Activated T-helper 2 cell treated with anti-CD3 and anti-CD28 coated beads, Interferon-gamma antibody, Interleukin-2, Interleukin-4, amounts not matched to agents 10 μg/mL and 5 μg/mL and 100 μg/mL, durations not matched to agents 14 hours and 24 hours and 36 hours (primary cell): ENCODE data around the gene SPDEF. TPM values are rescaled to one million over a fixed set of nuclear protein-coding genes. Genes with fewer than 3 reads are reported as not detected.

Experiments
- DNase-seq: peaks from one replicate; pipeline ENCODE4 v3.0.0; 2021; ENCODE audit warnings: low spot score
- H3K27ac Mint-ChIP-seq: one replicate; pipeline ENCODE4 v1.8.0; 2021; ENCODE audit warnings: mixed read lengths
- H3K27me3 Mint-ChIP-seq: one replicate; pipeline ENCODE4 v1.8.0; 2021; ENCODE audit warnings: low read depth, mixed read lengths
- H3K36me3 Mint-ChIP-seq: one replicate; pipeline ENCODE4 v1.8.0; 2021; ENCODE audit warnings: low read depth, mixed read lengths
- H3K4me1 Mint-ChIP-seq: one replicate; pipeline ENCODE4 v1.8.0; 2021; ENCODE audit warnings: low read depth, mixed read lengths
- H3K4me3 Mint-ChIP-seq: one replicate; pipeline ENCODE4 v1.8.0; 2021; ENCODE audit warnings: low read depth, mild to moderate bottlenecking, moderate library complexity, mixed read lengths
- H3K9me3 Mint-ChIP-seq: one replicate; pipeline ENCODE4 v1.8.0; 2021; ENCODE audit warnings: mixed read lengths
- intact Hi-C: fragments of 100-400 bp; cut with micrococcal nuclease; formaldehyde crosslinking; loops from one replicate; pipeline ENCODE4 v1.15.1; 2023
- total RNA-seq: library from RNA; stranded (reverse); gene quantifications from 2 replicates; pipeline ENCODE4 v1.2.3, GENCODE V29; 2022

SPDEF gene
- total RNA-seq, 1 donor from 2014 or later: 0.16 TPM

DNA sequence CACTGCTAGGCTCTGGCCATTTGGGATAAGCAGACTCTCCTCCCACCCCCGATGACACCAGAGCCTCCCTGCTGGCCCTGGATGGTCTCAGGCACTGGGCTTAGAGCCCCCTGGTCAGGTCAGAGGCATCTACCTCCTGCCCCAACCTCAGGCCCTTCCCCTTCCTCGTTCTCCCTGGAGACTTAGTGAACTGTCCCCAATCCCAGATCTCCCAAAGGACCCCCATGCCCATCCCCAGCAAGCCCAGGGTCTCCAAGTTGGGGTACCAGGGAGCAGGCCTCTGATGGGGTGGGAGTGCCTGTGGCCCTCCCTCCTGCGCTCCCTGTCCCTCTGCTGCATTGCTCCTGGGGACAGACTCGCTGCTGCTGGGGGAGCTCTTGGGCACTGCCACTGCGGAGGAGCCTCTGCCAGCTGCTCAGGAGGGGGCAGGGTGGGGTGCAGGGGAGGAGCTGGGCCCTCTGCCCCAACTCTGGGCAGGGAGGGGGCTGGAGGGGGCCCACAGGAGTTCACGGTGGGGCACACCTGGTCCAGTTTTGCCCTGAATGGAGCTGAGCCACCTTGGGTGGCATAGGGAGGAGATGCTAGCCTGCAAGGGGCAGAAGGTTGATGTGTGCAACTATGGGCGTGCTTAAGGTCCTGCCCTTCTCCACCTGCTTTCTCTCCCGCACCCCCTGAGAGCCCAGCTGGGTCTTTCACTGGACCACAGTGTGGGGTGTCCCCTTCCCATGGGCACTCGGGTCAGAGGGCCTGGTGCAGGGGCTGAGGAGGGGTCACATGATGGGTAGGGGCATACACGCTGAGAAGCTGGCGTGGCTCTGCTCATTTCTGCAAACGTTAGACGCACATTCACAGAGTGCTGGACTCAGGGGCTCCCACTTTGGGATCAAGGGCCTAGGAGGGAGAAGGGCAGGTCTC lies 40.4 kb downstream of the SPDEF start:
- Mint-ChIP-seq H3K27me3 (peaks cover 6% of the 10 kb centered on the region), H3K27ac (no peak overlapping the region), H3K9me3 (no peaks in the 10 kb centered on the region), H3K36me3 (no peaks in the 10 kb centered on the region), H3K4me3 (no peak overlapping the region), H3K4me1 (no peaks in the 10 kb centered on the region)
- intact Hi-C loops: no loop called here
- DNase-seq: no peak

DNA sequence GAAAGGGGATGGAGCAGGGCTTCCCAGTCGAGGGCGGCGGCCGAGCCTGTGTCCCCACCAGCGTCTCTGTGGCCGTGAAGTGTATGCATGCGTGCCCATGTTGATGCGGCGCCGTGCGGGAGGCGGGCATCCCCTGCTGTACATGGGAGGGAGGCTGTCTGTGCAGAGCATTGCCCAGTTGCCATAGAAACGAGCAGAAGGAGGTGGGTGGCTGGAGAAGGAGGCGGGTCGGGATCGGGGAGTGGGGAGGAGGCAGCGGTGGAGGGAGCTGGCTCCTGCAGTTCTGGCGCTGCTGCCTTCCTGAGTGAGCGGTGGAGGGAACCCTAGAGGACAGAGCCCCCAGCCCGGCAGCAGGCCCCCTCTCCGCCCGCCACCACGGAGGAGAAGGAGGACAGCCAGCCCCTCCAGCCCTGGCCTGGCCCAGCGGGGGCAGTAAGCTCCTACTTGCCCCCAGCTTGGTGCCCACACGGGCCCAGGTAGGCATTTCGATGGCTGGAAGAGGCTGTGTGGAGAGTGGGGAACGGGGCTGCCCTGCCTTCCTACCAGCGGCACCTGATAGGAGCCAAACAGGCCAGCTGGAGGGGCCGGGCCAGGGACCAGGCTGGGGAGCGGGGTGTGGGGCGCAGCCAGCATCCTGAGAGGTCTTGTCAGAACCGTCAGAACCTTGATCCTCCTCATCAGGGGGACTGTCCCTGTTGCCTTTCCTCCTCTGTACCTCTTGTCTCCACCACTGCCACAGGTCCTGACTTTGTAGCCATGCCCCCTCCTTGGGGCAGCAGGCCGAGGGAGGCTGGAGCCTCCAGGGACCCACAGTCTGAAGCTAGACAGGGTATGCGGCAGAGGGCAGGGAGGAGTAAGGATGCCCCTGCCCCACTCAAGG lies 41.3 kb downstream of the SPDEF start:
- no peak for DNase-seq
- intact Hi-C loops: no loop called here
- H3K9me3 Mint-ChIP-seq: peaks cover 8% of the 10 kb centered on the region
- H3K27ac Mint-ChIP-seq: no peak overlapping the region
- H3K27me3 Mint-ChIP-seq: peaks cover 6% of the 10 kb centered on the region
- no peak overlapping the region for H3K4me3 Mint-ChIP-seq
- no peaks in the 10 kb centered on the region for H3K4me1 Mint-ChIP-seq
- no peaks in the 10 kb centered on the region for H3K36me3 Mint-ChIP-seq

DNA sequence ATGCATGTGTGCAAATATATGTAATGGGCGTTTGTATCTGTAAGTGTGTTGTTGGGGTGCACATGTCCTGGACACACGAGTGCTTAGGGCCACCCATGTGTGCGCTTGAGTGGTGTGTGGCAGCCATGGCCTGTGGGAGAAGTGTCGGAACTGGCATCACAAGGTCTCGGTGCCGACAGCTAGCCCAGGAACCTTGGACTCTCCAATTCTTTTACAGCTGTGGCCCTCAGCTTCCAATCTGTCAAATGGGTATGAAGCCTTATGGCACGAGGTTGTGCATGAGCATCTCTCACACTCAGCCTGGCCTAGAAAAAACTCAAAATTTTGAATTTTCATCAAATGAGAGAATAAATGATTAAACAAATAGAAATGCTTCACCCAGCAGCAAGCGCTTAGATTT lies 42.0 kb downstream of the SPDEF start:
- no peak overlapping the region for H3K4me3 Mint-ChIP-seq
- H3K9me3 Mint-ChIP-seq: peaks cover 8% of the 10 kb centered on the region
- H3K4me1 Mint-ChIP-seq: no peaks in the 10 kb centered on the region
- no peaks in the 10 kb centered on the region for H3K36me3 Mint-ChIP-seq
- intact Hi-C loops: no loop called here
- H3K27me3 Mint-ChIP-seq: peaks cover 6% of the 10 kb centered on the region
- H3K27ac Mint-ChIP-seq: no peak overlapping the region
- no peak for DNase-seq

DNA sequence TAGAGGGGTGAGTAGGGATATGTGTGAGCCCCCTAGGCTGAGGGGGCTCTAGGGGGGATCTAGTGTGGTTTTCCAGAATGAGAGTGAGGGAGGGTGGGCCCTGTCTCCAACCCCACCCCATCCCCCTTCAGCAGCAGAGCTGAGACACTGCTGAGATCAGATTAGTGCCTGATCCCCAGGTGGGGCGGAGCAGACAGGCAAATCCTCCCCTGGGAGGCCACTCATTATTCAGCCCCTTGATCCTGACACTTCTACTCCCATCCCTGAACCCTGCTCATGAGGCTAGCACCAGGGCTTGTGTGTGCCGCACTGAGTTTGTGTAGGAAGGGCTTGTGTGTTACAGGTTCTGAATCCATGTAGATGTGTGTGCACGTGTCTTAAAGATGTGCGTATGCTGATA lies 42.5 kb downstream of the SPDEF start:
- H3K4me3 Mint-ChIP-seq: no peak overlapping the region
- H3K36me3 Mint-ChIP-seq: no peaks in the 10 kb centered on the region
- H3K27ac Mint-ChIP-seq: no peak overlapping the region
- no peak for DNase-seq
- peaks cover 8% of the 10 kb centered on the region for H3K9me3 Mint-ChIP-seq
- H3K27me3 Mint-ChIP-seq: peaks cover 6% of the 10 kb centered on the region
- no peaks in the 10 kb centered on the region for H3K4me1 Mint-ChIP-seq
- intact Hi-C loops: no loop called here

DNA sequence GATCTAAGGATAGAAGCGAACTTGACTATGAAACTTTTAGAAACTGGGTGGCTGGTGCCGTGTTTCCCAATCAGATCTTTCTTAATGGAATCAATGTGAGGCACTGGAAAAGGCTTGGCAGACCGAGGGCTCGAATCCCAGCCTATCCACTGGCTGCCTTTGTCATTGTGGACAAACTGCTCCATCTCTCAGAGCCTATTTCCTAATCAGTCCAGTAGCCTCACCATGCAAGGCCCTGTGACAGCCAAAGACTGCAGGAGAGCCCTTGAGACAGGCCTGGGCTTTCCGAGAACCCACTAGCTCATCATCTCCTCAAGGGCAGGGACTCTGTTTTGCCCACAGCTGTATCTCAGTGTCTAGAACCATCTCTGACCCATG lies 43.4 kb downstream of the SPDEF start:
- Mint-ChIP-seq H3K9me3 (peaks cover 8% of the 10 kb centered on the region), H3K27me3 (peaks cover 8% of the 10 kb centered on the region), H3K4me1 (no peaks in the 10 kb centered on the region), H3K36me3 (no peaks in the 10 kb centered on the region), H3K4me3 (no peak overlapping the region), H3K27ac (no peak overlapping the region)
- intact Hi-C loops: no loop called here
- no peak for DNase-seq

DNA sequence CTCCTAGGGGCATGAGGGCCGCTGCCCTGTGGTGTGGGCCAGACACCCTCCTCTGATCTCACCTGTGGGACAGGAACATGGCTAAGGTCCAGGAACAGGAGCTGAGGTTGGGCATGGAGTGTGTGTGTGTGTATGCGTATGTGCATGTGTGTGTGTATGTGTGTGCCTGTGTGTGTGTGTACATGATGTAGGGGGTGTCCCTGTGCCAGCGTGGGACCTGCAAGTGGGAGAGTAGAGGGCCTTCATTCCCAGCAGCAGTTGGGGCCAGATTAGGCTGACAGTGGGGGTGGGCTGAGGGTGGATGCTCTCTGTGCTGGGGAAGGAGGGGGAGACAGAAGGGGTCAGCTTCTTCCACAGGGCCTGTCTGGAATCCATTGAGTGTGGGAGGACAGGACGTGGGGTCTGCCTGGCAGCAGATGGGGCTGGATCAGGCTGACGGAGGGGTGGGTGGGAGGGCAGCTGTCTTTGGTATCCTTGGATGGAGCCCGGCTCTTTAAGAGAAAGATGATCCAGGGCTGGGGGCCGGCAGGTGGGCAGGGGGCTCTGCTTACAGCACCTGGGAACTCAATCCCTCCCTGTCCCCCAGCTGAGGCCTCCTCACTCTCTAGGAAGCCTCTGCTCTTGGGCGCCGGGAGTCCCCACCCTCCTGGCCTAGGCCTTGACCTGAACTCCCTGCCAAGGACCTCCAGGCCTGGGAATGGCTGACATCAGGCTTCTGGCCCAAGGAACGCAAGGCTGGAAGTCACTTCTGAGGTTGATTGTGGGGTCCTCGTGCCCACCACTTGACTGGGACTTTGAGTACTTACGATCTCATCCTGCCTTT lies 44.0 kb downstream of the SPDEF start:
- H3K9me3 Mint-ChIP-seq: peaks cover 8% of the 10 kb centered on the region
- no peak overlapping the region for H3K27ac Mint-ChIP-seq
- no peak overlapping the region for H3K4me3 Mint-ChIP-seq
- H3K4me1 Mint-ChIP-seq: no peaks in the 10 kb centered on the region
- H3K27me3 Mint-ChIP-seq: peaks cover 14% of the 10 kb centered on the region
- DNase-seq: no peak
- no peaks in the 10 kb centered on the region for H3K36me3 Mint-ChIP-seq
- intact Hi-C loops: no loop called here

DNA sequence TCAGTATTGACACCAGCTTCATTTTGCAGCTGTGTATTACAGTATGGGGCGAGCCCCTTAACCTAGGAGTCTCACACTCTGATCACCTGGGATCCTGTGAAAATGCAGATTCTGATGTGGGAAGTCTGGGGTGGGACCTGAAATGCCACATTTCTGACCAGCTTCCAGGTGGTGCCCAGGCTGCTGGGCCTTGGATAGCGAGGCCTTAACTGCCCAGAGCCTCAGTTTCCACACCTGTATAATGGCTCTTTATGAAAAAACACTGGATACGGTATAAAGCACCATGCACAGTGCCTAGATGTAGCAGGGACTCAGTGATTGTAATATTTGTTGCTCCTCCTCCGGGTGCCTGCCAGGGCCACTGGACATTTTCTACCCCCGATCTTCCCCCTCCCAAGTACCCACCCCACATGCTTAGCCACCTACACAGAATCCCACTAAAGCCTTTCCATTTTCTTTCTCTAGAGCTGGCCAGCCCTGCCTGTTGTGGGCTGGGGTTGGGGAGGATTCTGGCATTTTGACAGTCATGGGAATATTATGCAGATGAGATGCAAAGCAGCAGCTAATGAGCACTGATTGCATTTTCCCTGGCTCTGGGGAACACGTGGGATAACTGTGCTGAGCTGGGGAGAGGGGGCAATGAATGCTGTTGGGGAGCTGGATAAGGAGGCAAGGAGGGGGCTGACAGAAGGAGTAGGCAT lies 44.8 kb downstream of the SPDEF start:
- intact Hi-C loops: no loop called here
- H3K4me3 Mint-ChIP-seq: no peak overlapping the region
- peaks cover 14% of the 10 kb centered on the region for H3K27me3 Mint-ChIP-seq
- no peaks in the 10 kb centered on the region for H3K4me1 Mint-ChIP-seq
- no peaks in the 10 kb centered on the region for H3K36me3 Mint-ChIP-seq
- H3K9me3 Mint-ChIP-seq: peaks cover 8% of the 10 kb centered on the region
- no peak for DNase-seq
- H3K27ac Mint-ChIP-seq: no peak overlapping the region

DNA sequence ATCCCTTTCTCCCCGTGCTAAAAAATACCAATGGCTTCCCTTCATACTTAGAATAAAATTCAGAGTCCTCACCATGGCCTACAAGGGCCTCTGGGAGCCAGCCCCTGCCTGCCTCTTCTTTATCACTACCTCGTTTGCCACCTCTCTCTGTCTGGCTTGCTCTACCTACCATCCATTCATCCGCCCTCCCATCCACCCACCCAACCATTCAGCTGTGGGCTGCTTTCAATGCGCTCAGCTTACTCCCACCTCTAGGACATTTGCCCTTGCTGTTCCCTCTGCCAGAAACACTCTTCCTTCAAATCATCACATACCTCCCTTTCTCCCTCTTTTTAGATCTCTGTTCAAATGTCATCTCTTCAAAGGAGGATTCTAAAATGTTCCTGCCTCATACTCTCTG lies 45.8 kb downstream of the SPDEF start:
- Mint-ChIP-seq H3K27me3 (peaks cover 14% of the 10 kb centered on the region), H3K4me3 (no peak overlapping the region), H3K27ac (no peak overlapping the region), H3K36me3 (no peaks in the 10 kb centered on the region), H3K4me1 (no peaks in the 10 kb centered on the region), H3K9me3 (peaks cover 8% of the 10 kb centered on the region)
- DNase-seq: no peak
- intact Hi-C loops: no loop called here

DNA sequence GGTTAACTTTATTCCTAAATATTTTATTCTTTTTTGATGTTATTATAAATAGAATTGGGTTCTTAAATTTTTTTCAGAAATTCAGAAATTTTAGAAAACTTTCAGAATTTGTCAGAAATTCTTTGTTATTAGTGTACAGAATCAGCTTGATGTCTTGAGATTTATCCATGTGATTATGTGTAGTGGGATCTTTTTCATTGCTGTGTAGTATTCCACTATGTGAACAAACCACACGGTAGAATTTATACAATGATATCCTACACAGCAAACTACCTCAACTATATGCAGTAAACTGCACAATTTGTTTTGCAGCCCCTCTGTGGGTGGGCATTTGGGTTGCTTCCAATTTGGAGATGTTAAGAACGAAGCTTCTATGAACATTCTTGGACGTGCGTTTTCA lies 46.3 kb downstream of the SPDEF start:
- H3K27me3 Mint-ChIP-seq: peaks cover 14% of the 10 kb centered on the region
- intact Hi-C loops: no loop called here

DNA sequence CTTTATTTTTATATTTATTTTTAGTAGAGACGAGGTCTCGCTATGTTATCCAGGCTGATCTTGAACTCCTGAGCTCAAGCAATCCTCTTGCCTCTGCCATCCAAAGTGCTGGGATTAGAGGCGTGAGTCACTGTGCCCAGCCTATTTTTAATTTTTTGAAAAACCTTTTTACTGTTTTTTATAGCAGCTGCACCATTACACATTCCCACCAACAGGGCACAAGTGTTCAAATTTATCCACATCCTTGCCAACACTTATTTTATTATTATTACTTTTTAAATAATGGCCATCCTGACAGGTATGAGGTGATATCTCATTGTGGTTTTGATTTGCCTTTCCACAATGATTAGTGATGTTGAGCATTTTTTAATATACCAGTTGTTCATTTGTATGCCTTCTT lies 47.7 kb downstream of the SPDEF start:
- intact Hi-C loops: no loop called here
- H3K36me3 Mint-ChIP-seq: no peaks in the 10 kb centered on the region

More for the DNA sequence above, 46.3 kb downstream of the SPDEF start:
- Mint-ChIP-seq H3K36me3 (no peaks in the 10 kb centered on the region), H3K9me3 (peaks cover 8% of the 10 kb centered on the region), H3K4me3 (no peak overlapping the region), H3K4me1 (no peaks in the 10 kb centered on the region), H3K27ac (no peak overlapping the region)
- DNase-seq: no peak

DNA sequence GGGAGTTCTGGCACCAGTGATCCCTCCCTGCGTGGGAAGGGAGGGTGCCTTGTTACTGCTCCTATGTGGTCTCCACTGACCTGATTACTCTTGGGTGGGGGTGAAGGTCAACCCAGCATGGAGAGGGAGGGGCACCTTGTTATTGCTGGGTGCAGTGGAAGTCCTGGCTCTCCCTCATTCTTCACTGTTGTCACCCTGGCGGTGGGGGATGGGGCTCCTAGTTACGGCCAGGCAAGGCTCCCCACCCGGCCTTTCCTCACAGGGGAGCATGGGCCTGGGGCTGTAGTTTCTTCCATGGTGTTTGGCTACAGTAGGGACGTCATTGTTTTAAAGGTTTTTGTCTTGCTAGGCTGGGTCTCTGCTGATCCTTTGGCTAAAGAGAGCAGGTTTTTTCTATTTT lies 49.4 kb downstream of the SPDEF start:
- peaks cover 7% of the 10 kb centered on the region for H3K27me3 Mint-ChIP-seq
- no peak overlapping the region for H3K27ac Mint-ChIP-seq
- no peaks in the 10 kb centered on the region for H3K4me1 Mint-ChIP-seq
- H3K9me3 Mint-ChIP-seq: peaks cover 8% of the 10 kb centered on the region
- intact Hi-C loops: no loop called here
- H3K36me3 Mint-ChIP-seq: no peaks in the 10 kb centered on the region
- no peak overlapping the region for H3K4me3 Mint-ChIP-seq
- DNase-seq: no peak

More for the DNA sequence above, 47.7 kb downstream of the SPDEF start:
- Mint-ChIP-seq H3K27ac (no peak overlapping the region), H3K4me3 (no peak overlapping the region), H3K9me3 (peaks cover 8% of the 10 kb centered on the region), H3K4me1 (no peaks in the 10 kb centered on the region), H3K27me3 (peaks cover 9% of the 10 kb centered on the region)
- DNase-seq: no peak

DNA sequence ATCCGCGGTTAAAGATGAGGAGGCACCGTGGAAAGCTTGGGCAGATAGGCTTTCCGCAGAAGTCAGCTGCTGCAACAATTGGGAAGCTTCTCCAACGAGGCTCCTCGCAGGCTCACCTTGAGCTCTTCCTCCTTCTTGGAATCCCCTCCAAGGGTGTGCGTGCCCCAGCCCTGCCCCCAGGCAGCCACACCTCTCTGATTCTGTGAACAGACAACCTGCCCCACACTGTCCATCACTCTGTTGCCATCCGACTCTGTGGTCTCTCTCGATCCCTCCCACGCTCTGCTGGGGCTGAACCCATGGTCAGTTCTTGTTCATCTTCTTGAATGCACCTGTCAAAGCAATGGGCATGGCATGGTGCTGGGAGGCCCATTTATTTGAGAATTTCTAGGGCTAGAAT lies 58.7 kb downstream of the SPDEF start:
- intact Hi-C loops: no loop called here

More for the DNA sequence above, 58.7 kb downstream of the SPDEF start:
- Mint-ChIP-seq H3K4me3 (no peak overlapping the region), H3K4me1 (no peaks in the 10 kb centered on the region), H3K36me3 (no peaks in the 10 kb centered on the region), H3K9me3 (peaks cover 5% of the 10 kb centered on the region), H3K27me3 (peaks cover 5% of the 10 kb centered on the region), H3K27ac (no peak overlapping the region)
- no peak for DNase-seq
